GM20000 (cell line): ENCODE measurements around the gene ERGIC1.
"Not testable (repeated sequence)": the region's sequence is repeated elsewhere in the genome, so short reads cannot be mapped to it uniquely, and the experiment has no call there.

ENCODE experiments used
- DNase-seq: peaks from one replicate; pipeline ENCODE4 v3.0.0; 2012; ENCODE audit warnings: low spot score
- CTCF ChIP-seq: IDR thresholded peaks from 2 replicates; pipeline ENCODE4 v1.5.1; 2012; ENCODE audit warnings: mild to moderate bottlenecking, control low read depth; ENCODE audit errors: extremely low read depth, missing control alignments

The ERGIC1 gene

GRCh38 chr5:172892713-172893112, 58.7 kb downstream of the ERGIC1 start:
- no peak for DNase-seq
- TF ChIP-seq CTCF, result no peak

- no peak for DNase-seq
- no peak for TF ChIP-seq CTCF
These were observed 60.8 kb downstream of the ERGIC1 start for GRCh38 chr5:172894767-172895388.

GRCh38 chr5:172895549-172895948, 61.5 kb downstream of the ERGIC1 start:
- TF ChIP-seq CTCF, result no peak
- DNase-seq, result no peak

- DNase-seq, result no peak
- TF ChIP-seq CTCF, result no peak
These were observed 62.4 kb downstream of the ERGIC1 start for GRCh38 chr5:172896465-172896864.

- not testable (repeated sequence) for DNase-seq
These were observed 63.0 kb downstream of the ERGIC1 start for GRCh38 chr5:172897067-172897466.

- DNase-seq, result no peak
These were observed 63.6 kb downstream of the ERGIC1 start for GRCh38 chr5:172897481-172898217.

GRCh38 chr5:172898218-172898842, 64.3 kb downstream of the ERGIC1 start:
- no peak for DNase-seq
- TF ChIP-seq CTCF, result no peak

More at GRCh38 chr5:172897481-172898217, 63.6 kb downstream of the ERGIC1 start:
- no peak for TF ChIP-seq CTCF
